GM18498 (cell line): ENCODE results near the gene PPM1H.
A peak's percentile ranks its signal among the peaks of the same experiment; 100 is the strongest.

Experiments
- ATAC-seq: cut with Tn5 transposase; IDR thresholded peaks from one replicate; pipeline ENCODE4 v1.9.1; 2021; ENCODE audit warnings: mild to moderate bottlenecking, moderate library complexity; ENCODE audit not compliant: unreplicated experiment

The PPM1H gene

DNA sequence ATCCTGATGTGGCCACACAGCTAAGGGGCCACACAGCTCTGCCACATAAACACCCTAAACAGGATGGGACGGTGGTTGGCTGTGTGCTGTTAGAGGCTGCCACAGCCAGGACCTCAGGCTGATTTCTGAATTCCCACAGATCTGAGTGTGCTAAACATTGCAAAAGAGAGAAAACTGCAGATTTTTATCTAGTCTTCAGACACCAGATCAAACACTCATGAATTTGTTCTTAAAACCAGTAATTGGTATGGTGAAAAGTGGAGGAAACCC is 277.7 kb downstream of the PPM1H start:
- no peak for ATAC-seq

DNA sequence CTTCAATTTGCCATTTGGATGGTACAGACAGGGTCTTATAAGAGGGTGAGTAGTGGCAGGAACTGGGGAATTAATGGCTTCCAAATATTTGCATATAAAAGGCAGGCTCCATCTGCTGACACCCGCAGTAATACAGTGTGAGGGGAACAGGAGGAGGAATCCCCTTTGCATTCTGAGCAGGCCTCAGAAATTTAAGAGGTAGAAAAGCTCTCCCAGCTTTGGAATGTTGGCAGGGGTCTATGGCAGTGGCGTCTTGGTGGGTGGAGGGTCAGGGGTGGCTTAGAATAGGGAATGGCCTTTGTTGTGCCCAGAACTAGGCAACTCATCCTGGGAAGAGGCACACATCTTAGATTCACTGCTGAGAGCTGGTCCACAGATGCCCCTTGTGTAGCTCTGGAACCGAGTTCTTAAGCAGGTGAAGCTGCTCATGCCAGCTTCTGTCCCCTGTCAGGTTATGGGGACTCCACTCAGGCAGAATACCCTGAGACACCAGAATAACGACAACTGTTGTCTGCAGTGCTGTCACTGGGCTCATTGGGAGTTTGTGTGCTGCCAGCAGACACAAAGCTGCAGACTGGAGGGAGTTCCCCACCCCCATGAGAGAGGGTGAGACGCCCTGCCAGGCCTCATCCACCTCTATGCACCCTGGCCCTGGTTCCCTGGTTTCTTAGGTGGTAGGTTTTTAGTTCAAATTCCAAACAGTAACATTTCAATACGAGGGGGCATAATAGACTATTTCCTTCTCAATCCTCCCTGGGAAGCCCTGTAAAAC is 278.2 kb downstream of the PPM1H start:
- ATAC-seq: no peak

DNA sequence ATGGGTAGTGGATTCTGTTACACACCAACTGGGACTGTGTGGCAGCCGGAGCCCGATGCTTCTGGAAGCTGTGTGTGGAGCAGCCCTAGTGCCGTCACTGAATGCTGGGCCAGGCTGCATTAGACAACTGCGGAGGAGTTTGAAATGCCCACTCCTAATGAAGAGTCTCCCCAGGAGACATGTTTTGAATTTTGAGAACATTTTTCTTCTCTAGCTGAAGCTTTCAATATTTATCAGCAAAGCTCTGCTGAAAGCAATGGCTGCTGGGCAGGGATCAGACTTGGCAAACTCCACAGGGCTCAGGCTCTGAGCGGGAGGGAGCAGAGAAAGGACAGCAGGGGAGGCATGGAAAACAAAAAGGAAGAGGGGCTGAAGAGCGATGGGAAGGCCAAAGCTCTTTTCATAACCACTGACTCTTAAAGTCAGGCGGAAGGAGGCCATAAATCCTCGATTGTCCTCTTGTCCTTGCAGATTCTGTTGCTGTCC is 279.2 kb downstream of the PPM1H start:
- no peak for ATAC-seq

DNA sequence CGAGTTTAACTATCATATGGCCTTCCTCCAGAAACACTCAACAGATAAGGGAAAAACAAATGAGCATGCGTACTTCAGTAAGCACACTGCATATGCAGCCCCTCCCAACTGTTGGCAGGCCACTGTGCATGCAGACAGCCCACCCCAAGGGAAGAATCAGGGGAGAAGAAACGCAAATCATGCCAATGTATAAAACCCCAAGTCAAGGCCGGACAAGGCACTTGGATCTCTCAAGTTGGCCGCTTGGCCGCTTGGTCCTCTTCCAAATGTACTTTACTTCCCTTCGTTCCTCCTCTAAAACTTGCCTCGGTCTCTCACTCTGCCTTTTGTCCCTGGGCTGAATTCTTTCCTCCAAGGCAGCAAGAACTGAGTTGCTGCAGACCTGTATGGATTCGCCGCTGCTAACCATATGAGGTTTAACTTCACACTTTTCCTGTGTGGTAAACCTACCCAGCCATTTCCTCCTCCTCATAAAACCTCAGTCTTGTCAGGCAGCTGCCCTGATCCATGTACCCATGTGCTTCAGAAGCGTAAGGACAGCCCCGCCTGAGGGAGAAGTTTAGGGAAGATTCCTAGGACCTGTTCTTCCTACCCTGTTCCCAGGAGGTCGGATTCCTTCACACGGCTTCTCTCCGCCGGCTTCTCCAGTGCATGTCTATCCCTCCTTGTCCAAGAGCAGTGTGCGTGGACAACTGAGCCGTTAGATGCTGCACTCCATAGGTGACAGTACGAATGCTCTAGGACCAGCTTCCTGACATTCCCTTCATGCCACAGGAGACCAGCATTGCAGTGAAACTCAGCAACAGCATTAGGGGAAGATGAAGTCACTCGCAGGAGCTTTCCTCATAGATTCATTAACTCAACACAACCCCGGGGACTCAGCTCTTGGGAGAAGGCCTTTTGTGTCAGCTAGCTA is 280.4 kb downstream of the PPM1H start:
- no peak for ATAC-seq

DNA sequence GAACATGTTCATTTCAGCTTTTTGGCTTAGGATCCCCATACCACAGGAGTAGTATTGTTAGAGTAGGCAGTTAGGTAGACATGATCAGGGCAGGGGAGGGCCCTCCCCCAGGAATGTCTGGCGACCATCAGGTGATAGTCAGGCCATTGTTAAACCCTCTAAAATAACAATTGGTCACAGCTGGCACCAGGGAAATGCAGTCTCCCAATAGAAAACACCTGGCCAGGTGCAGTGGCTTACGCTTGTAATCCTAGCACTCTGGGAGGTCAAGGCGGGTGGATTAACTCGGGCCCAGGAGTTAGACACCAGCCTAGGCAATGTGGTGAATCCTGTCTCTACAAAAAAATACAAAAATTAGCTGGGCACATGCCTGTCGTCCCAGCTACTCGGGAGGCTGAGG is 281.2 kb downstream of the PPM1H start:
- ATAC-seq: no peak

DNA sequence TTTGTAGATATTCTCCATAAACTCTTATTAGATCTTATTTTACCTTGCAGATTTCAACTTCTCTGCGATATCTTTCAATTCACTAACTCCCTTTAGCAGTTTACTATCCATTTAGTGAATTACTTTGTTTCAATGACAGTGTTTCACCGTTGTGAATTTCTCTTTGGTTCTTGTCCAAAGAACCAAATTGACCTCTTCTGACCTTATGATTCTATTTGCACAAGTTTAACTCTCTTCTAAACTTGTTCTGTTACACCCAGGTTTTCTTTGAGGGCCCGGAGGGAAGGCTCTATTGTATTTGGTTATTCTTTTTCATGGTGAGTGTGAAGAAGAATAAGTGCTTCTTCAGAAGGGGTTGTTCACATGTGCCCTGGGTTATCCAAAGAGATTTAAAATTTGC is 281.6 kb downstream of the PPM1H start:
- ATAC-seq: no peak

DNA sequence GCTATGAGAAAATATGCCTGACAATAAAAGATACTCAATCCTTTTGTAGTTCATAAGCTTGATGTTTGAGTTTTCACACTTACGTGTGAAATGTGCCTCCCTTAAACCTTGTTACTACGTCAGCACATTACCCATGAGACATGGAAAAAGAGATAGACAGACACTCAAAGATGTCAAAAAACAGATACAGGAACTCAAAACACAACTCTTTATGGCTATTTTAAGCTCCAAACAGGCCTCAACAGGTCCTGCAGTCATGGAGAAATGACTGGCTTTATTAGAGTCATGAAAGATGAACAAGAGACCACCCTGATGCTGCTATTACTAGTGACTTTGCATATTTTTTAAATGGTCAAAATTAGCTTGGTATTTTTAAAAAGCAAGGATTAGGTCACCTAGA is 283.8 kb downstream of the PPM1H start:
- no peak for ATAC-seq

DNA sequence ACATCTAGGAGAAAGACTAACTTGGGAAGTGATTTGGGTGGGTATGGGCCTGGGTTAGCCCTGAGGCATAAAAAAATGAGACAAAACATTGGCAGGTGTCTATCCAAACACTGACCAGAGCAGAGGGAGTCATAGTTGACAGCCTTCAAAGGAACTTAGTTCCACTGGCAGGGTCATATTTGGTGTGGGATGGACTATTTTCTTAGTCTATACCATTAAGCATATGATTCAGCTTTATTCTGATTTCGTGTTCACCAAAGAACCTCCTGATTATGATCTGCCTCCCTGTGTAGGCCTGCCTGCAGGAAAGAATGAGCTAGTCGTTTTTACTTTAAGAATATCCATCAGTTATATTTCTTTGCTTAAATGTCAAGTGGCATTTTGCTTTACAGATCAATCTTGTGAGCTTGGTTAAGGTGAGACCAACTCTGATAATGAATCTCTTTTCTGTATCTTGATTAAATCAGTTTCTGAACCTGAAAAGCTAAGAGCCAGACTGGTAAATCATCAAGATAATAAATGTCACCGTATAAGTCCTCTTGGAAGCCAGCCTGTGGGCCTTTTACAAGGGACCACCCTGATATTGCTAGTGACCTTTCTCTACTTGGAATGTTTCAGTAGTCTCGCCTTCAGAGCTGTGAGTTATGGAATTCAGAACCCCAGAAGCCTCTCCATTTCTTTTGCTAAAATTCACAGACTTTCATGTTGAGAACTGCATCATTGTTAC is 285.4 kb downstream of the PPM1H start:
- no peak for ATAC-seq

DNA sequence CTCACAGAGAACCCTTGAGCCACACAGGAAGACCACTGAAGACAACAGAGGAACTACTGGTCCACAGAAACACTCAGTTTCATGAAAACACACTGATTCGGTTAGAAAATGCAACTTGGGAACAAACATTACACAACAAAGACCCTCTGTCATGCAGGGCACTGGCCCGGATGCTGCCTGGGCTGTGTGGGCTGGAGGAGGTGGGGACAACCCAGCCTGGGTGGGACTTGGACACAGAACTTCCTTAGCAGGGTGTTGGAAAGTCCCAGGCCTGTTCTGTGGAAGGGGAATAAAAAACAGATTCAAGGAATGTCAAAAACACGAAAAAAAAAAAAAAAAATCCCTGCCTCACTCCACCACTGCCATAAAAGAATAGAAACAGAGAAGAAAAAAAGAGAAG is 287.4 kb downstream of the PPM1H start:
- no peak for ATAC-seq

DNA sequence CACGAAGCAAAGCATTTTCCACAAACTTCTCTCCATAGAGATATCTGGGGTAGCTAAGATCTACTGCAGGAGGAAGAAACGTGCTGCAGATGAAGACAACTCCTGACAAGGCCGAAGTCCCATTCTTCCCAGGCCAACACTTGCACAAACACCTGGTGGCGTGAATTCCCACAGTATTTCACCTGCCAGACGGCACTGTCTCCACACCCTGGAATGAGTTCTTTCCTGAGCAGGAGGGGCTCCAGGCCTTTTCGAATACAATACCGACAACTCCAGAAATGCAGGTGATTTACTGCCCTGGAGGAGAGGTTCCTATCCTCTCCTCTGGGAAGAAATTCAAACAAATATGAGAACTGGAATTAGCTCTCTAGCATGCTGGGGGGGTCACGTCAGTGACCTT is 288.4 kb downstream of the PPM1H start:
- ATAC-seq: no peak

DNA sequence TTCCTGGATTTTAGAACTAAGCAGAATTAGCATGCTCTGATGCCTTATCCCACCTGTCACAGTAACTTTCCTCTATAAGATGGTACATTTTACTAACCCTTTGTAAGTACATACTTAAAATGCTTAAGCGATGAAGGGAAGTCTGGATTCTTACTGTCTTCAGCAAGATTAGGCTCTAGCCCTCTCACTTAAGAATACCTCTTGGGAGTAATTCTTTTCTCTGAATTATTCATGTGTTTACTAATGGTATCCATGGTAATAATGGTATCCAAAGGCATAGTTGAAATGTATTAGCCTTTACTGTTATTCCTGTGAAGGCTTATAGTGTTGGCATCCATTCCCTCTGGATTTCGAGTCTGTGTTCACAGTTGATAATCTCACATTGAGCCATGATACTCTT is 291.5 kb downstream of the PPM1H start:
- ATAC-seq: no peak

DNA sequence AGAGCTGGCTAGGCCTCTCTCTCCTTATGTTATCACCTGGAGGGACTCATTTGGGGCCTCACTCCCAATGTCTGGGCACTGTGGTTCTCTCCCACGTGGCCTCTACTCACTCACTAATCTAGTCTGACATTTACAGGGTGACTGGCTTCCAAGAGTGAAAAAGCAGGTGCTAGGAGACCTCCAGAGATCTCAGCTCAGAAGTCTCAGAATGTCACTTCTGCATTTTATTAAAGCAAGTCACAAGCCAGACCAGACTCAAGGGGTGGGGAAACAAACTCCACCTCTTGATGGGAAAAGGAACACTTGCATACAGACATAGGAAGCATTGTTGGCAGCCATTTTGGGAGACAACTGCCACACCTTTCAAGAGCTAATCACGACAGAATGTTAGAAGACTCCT is 292.5 kb downstream of the PPM1H start:
- ATAC-seq: no peak

DNA sequence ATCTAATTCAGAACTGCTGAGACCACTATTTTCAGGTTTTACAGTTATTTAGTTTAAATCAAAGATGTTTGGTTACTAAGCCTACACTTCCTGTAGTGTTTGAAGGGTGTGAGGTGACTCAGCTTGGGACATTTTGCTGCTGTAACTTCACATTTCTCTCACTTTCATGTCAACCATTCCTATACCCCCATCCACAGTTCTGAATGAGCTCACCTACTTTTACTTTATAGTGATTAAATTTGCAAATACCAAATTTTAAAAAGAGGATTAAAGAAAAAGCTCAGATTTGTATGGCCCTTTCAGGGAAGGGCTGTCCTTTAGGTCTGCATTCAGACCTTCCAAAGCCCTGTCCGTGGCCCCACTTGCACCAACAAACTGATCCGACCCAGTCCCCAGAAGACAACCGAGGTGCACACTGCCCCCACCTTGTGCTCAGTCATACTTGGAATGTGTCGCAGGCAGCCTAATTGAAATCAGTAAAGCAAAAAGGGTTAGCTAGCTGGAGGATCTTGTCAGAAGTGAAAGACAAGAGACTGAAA is 294.0 kb downstream of the PPM1H start:
- peak; percentile 90 for ATAC-seq

DNA sequence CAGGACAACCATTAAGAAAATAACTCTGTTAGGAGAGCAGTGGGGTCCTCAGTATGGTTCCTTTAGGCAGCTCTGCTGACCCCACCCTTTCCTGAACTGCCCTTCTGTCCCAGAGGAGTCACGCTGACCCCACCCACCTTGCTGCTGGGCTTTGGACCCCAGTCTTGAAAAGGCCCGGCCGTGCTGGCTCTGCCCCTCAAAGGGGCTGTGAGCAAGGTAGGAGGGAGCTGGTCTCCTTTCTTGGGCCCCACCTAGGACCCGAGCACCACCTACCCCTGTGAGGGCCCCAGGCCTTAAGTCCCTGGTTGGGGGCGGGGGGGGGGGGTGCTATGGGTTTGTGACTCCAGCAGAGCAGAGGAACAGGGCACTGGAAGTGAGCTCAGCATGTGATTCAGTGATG is 297.3 kb downstream of the PPM1H start:
- ATAC-seq: no peak

DNA sequence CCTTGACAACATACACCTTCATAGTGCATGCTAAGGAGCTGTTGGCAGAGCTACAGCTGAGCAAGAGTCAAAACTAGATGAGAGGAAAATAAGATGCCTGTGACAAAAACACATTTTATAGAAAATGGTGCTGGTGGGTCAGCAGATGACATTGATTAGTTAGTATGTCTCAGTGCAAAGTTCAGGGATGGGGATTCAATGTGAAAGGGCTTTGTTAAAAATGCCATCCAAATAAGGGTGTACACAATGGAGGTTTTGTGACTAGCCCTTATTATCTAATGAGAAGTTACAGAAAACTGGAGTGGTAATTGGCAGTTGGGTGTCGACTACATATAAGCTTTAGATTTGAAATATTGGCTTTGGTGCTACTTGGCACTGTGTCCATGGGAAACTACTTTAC is 299.3 kb downstream of the PPM1H start:
- no peak for ATAC-seq

DNA sequence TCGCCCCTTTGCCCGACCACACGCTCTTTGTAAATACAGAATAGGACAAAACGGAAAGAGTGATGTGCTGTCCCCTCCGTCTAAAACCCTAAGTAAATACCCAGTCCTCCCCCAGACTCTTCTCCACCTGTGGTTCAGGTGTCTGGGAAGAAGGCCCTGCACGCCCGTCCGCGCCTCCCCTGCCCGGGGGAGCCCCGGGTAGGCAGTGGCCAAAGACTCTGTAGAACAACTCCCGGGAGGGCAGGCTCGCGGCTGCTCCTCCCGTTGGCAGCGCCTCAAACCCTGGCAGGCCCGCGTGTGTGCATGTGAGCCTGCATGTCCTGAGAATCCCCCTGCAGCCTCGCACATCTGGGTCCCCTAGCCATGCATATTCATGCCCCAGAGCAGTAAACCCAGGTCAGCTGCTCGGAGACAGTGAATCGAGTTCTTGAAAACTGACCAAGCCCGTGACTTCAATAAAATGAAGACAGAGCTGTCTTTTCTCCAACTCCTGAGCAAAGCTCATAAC is 302.5 kb downstream of the PPM1H start:
- ATAC-seq: peak; percentile 47

DNA sequence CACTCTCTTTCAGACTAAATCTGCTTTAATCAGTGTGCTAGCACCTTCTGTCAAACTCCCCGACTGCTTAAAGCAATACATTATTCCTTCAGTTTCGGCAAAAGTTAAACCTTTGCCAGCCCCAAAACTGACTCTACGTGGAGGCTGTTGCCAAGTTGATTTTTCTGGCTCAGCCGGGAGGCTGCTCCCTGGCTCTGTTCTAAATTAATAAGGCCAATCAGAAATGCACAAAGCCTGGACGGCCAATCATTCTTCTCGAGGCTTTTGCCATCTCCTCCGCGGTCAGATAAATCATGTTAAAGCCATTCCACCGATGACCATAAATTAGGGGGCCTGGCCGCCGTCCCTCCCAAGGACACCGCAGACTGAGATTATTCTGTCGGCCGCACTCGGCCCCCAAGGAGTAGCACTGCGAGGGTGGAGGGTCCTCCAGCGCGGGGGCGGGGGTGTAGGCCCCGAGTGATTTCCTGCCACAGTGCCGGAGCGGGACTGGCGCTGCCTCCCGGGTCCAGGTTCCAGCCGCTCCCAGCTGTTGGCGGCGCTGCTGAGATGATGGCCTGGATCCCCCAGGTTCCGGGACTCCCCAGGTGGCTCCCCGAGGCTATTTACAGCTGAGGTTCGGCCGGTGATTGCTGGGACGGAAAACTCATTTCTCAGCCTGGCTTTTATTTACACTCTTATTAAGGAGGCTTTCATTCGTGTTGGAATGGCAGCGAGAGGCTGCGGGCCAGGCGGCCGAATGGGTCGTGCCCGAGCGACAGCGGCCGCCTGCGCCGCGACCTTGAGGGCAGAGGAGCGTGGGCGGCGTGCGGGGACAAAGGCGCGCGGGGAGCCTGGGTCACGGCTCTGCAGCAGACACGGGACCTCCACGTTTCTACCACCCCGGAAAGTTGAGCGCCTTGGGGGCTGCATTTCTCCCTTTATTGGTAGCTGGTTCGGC is 303.2 kb downstream of the PPM1H start:
- ATAC-seq: peak; percentile 65

DNA sequence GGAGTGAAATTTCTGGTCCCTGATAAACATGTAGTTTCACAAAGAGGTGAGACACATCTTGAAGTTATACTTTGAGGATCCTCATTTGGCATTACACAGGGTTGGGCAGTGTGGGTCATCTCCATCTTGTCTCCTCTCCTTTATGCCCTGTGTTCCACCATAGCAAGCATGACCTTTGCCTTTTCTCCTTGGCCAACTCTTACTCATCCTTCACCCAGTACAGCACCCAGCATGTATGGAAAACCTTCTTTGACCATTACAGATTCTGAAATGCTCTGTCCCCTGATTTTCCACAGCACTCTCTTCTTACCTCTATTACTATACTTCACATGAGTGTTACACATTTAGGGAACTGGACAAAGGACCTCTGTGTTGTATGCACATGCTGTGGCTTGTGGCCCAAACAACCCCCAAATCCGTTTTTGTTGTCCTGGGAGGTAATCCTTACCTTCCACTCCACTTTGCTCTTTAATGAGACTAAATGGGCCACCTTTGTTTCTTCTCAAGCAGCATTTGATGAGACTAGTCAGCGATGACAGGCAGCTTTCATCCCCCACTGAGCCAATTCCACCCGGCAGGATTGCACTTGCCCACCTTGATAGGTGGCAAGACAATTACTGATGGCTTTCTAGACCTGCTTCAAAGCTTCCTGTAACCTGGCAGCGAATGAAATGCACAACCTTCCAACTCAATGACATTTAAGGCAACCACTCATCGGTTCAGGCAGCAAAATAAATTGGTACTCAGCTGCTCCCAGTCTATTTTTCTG is 304.8 kb downstream of the PPM1H start:
- no peak for ATAC-seq

DNA sequence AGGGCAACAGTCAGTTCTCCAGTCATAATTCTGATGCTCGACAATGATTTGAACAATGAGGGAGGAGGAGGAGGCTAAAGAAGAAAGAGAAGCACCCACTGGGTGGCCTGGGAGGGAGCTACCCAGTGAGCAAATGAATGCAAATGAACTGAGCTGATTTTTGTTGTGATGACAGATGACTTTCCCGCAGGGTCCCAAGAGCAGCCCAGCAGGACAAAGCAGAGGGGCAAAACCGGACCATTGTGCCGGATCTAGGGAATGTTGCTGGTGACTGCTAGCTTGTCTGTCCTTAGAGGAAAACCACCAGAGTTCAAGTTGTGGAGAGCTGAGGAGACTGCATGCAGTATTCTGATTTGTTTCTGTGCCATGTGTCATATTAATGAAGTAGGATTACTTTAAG is 305.5 kb downstream of the PPM1H start:
- no peak for ATAC-seq
